ENCODE data around the gene ZDHHC24.

- no peak for TF ChIP-seq EZH2 (IDR thresholded peaks at IDR 0.05; ENCODE audit: low read length, missing control alignments)
- TF ChIP-seq, protein P1, sequence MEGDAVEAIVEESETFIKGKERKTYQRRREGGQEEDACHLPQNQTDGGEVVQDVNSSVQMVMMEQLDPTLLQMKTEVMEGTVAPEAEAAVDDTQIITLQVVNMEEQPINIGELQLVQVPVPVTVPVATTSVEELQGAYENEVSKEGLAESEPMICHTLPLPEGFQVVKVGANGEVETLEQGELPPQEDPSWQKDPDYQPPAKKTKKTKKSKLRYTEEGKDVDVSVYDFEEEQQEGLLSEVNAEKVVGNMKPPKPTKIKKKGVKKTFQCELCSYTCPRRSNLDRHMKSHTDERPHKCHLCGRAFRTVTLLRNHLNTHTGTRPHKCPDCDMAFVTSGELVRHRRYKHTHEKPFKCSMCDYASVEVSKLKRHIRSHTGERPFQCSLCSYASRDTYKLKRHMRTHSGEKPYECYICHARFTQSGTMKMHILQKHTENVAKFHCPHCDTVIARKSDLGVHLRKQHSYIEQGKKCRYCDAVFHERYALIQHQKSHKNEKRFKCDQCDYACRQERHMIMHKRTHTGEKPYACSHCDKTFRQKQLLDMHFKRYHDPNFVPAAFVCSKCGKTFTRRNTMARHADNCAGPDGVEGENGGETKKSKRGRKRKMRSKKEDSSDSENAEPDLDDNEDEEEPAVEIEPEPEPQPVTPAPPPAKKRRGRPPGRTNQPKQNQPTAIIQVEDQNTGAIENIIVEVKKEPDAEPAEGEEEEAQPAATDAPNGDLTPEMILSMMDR (conservative IDR thresholded peaks at IDR 0.05 in 1 of 2, IDR thresholded peaks at IDR 0.05 in 1 of 2; ENCODE audit: low read depth in 1 of 2, low read length in 2 of 2), result no peak
Observed at GRCh38 chr11:66524304-66525040, 21.4 kb downstream of the ZDHHC24 start.

Data from fibroblast of lung (primary cell).